Measurements from ENCODE around the gene HACL1.

The HACL1 gene

GRCh38 chr3:15572138-15572537 is 29.2 kb downstream of the HACL1 start:
- no peak for DNase-seq (ENCODE audit: low read depth)
- in situ Hi-C loops (cut with HindIII; ENCODE audit: low sequenced_read_pairs): no loop called here
- TF ChIP-seq CTCF (IDR thresholded peaks at IDR 0.05; ENCODE audit: low read depth, low read length, missing control alignments): no peak
- no peak overlapping the region for H3K4me3 ChIP-seq (ENCODE audit: low read depth, low read length)

DNA sequence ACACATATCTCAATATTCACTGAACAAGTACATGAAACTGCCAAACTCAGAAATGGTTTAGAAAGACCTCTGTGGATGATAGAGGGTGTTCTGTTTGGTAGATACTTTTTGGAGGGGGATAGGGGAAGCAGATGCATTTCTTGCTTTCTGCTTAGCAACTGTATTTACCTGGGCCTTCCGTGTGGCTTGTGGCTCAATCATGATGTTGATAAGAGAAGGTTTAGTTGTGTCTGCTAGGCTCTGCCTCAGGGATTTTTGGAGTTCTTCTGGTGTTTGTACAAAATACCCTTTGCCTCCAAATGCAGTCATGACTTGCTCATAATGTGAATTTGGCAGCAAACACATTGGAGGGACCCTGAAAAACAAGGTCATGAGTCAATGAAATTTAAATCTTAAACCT is 38.2 kb downstream of the HACL1 start:
- in situ Hi-C loops (cut with HindIII; ENCODE audit: low sequenced_read_pairs): no loop called here
- DNase-seq (ENCODE audit: low read depth): no peak
- no peak for TF ChIP-seq CTCF (IDR thresholded peaks at IDR 0.05; ENCODE audit: low read depth, low read length, missing control alignments)
- no peak overlapping the region for H3K4me3 ChIP-seq (ENCODE audit: low read depth, low read length)

- in situ Hi-C loops (cut with HindIII; ENCODE audit: low sequenced_read_pairs): no loop called here
- H3K4me3 ChIP-seq (ENCODE audit: low read depth, low read length): no peak overlapping the region
- DNase-seq (ENCODE audit: low read depth): no peak
- no peak for TF ChIP-seq CTCF (IDR thresholded peaks at IDR 0.05; ENCODE audit: low read depth, low read length, missing control alignments)
These were observed 38.8 kb downstream of the HACL1 start for GRCh38 chr3:15562560-15562959.

DNA sequence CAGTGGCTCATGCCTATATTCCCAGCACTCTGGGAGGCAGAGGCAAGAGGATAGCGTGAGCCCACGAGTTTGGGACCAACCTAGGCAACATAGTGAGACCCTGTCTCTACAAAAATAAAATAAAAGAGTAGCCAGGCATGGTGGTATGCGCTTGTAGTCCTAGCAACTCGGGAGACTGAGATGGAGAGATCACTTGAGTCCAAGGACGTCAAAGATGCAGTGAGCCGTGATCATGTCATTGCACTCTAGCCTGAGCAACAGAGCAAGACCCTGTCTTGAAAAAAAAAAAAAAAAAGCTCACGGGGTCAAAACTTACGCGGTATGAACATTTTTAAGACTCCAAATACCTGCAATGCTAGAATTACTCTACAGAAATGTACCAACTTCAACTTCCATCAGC is 42.8 kb downstream of the HACL1 start:
- in situ Hi-C loops (cut with HindIII; ENCODE audit: low sequenced_read_pairs): no loop called here
- DNase-seq (ENCODE audit: low read depth): no peak
- no peak for TF ChIP-seq CTCF (IDR thresholded peaks at IDR 0.05; ENCODE audit: low read depth, low read length, missing control alignments)
- no peak overlapping the region for H3K4me3 ChIP-seq (ENCODE audit: low read depth, low read length)

GRCh38 chr3:15557511-15557946 is 43.8 kb downstream of the HACL1 start:
- in situ Hi-C loops (cut with HindIII; ENCODE audit: low sequenced_read_pairs): no loop called here
- no peak overlapping the region for H3K4me3 ChIP-seq (ENCODE audit: low read depth, low read length)
- peak; percentile 70 for DNase-seq (ENCODE audit: low read depth)
- peak; percentile 62 for TF ChIP-seq CTCF (IDR thresholded peaks at IDR 0.05; ENCODE audit: low read depth, low read length, missing control alignments)

GRCh38 chr3:15556512-15556911 is 44.9 kb downstream of the HACL1 start:
- no peak for TF ChIP-seq CTCF (IDR thresholded peaks at IDR 0.05; ENCODE audit: low read depth, low read length, missing control alignments)
- in situ Hi-C loops (cut with HindIII; ENCODE audit: low sequenced_read_pairs): no loop called here
- no peak for DNase-seq (ENCODE audit: low read depth)
- H3K4me3 ChIP-seq (ENCODE audit: low read depth, low read length): no peak overlapping the region

GRCh38 chr3:15553749-15554148 is 47.6 kb downstream of the HACL1 start:
- DNase-seq (ENCODE audit: low read depth): no peak
- in situ Hi-C loops (cut with HindIII; ENCODE audit: low sequenced_read_pairs): no loop called here
- no peak for TF ChIP-seq CTCF (IDR thresholded peaks at IDR 0.05; ENCODE audit: low read depth, low read length, missing control alignments)

More at GRCh38 chr3:15553749-15554148, 47.6 kb downstream of the HACL1 start:
- H3K4me3 ChIP-seq (ENCODE audit: low read depth, low read length): no peak overlapping the region
